Activated CD4-positive, CD25-positive, alpha-beta regulatory T cell treated with anti-CD3 and anti-CD28 coated beads, Interleukin-2, amount 50 U/mL, for 16 hours (primary cell): ENCODE data around the gene RPL39L.

Source experiments
- DNase-seq: peaks from one replicate; pipeline ENCODE4 v3.0.0-alpha.2; 2020; ENCODE audit warnings: low read depth, low spot score

The RPL39L gene

DNA sequence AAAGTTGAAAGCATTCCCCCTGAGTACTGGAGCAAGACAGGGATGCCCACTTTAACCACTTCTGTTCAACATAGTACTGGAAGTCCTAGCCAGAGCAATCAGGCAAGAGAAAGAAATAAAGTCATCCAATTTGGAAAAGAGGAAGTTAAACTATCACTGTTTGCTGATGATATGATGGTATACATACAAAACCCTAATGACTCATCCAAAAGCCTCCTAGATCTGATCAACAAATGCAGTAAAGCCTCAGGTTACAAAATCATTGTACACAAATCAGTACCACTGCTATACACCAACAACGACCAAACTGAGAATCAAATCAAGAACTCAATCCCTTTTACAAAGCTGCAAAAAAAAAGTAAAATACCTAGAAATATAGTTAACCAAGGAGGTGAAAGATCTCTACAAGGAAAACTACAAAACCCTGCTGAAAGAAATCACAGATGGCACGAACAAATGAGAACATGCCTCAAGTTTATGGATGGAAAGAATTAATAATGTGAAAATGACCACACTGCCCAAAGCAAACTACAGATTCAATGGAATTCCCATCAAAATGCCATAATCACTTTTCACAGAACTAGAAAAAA is 40.3 kb downstream of the RPL39L start:
- DNase-seq, result no peak

DNA sequence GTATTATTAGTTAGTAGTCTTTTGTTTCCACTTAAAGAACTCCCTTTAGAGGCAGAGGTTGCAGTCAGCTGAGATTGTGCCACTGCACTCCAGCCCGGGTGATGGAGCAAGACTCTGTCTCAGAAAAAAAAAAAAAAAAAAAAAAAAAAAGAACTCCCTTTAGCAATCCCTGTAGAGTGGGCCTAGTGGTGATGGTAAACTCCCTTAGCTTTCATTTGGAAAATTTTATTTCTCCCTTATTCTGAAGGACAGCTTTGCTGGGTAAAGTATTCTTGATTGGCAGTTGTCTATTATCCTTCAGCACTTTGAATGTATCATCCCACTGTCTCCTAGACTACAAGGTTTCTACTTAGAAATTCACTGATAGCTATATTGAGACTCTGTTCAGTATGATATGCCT is 46.0 kb downstream of the RPL39L start:
- no peak for DNase-seq

DNA sequence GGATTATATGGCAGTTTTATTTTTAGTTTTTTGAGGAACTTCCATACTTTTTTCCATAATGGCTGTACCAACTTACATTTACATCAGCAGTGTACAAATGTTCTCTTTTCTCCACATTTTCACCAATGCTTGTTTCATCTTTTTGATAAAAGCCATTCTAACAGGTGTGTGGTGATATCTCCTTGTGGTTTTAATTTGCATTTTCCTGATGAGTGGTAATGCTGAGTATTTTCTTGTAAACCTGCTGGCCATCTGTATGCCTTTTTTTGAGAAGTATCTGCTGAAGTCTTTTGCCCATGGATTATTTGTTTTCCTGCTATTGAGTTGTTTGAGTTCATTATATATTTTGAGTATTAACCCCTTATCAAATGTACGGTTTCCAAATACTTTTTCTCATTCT is 50.6 kb downstream of the RPL39L start:
- no peak for DNase-seq

DNA sequence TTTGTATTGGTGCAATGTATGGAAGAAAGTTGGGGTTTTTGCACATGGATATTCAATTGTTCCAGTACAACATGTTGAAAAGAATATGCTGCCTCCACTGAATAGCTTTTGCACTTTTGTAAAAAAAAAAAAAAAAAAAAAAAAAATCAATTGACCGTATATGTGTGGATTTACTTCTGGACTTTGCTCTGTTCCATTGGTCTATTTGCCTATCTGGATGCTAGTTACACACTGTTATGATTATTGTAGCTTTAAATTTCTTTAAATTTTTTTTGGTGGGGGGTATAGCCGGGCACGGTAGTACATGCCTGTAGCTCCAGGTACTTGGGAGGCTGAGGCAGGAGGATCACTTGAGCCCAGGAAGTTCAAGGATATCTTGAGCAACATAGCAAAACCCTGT is 52.5 kb downstream of the RPL39L start:
- DNase-seq, result no peak

DNA sequence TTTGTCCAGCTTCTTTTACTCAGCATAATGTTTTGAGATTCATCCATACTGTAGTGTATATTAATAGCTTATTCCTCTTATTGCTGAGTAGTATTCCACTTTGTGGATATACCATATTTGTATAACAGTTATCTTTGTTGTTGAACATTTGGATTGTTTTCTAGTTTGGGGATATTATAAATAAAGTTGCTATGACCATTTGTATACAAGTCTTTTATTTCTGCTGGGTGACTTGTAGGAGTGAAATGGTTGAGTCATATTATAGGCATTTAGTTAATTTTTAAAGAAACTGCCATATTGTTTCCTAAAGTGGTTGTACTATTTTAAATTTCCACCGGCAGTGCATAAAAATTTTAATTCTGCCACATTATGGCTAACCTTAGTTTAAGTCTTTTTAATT is 53.4 kb downstream of the RPL39L start:
- DNase-seq, result no peak

DNA sequence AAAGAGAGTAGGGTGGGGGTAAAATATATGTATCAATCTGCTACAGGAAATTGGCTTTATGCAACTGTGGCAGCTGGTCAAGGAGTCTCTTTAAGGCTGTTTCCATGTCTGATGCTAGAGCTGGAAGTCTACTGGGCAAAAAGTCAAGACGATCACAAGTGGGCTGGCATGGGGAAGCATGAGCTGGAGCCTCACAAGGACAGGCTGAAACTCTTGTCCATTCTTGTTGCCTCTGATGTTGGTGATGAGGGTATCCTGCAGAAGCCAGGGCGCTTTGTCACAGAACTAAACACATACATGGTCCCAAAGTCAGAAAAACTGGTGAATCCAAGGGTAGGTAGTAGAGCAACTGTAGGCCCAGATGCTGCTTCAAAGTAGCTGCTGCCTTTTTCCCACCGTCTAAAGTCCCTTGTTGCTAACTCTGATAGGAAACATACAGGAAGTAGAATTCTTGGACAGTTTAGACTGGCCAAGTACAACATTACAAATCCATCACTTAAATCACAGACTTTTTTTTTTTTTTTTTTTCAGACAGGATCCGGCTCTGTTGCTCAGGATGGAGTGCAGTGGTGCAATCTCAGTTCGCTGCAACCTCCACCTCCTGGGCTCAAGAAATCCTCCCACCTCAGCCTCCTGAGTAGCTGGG is 54.2 kb downstream of the RPL39L start:
- DNase-seq, result no peak

DNA sequence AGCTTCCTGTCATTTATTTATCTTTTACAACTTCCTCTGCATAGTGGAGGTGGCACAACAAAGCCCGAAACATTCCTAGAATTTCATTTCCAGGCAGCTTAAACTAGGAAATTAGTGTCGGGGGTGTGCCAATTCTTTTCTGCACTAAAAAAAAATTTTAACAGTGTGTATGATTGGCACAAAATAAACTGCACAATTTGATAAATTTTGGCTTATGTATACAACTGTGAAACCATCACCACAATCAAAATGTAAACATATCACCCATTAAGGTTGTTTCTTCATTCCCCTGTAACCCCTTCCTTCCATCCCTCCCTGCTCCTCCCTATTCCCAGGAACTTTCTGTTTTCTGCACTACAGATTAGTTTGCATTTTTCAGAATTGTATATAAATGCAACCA is 54.7 kb downstream of the RPL39L start:
- no peak for DNase-seq

DNA sequence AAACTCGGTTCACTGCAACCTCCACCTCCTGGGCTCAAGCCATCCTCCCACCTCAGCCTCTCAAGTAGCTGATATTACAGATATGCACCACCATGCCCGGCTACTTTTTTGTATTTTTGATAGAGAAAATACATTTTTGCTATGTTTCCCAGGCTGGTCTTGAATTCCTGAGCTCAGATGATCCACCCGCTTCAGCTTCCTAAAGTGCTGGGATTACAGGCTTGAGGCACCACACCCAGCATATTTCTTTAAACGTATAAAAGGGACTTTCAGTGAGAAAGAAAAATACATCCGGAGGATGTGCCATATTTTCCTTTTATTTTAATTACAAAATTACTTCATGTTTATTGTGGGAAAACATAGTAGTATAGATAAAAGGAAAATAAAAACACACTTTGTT is 55.2 kb downstream of the RPL39L start:
- no peak for DNase-seq

DNA sequence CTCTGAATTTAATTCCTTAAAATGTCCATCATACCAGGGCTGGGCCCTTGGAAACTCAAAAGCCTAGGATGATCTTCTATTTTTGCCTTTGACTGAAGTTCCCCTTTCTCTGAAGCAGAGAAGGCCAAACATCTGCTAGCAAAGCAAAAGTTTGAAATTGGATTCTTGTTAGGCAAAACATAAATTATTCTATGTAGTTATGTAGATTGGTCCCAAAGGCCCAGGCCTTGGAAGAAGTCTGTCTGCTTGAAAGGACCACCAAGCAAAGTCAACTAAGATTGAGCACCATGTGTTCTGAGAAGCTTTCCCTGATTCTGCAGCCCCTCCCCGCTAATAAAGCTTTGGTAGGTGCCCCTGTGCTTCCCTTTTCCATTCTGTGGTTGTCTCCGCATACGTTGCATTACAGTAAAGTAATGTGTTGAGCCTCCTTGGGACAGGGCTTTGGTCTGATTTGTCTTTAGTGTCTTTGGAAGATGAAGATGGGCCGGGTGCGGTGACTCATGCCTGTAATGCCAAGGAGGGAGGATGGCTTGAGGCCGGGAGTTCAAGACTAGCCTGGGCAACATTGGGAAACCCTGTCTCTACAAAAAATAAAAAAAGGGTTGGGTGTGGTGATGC is 56.4 kb downstream of the RPL39L start:
- DNase-seq, result no peak

DNA sequence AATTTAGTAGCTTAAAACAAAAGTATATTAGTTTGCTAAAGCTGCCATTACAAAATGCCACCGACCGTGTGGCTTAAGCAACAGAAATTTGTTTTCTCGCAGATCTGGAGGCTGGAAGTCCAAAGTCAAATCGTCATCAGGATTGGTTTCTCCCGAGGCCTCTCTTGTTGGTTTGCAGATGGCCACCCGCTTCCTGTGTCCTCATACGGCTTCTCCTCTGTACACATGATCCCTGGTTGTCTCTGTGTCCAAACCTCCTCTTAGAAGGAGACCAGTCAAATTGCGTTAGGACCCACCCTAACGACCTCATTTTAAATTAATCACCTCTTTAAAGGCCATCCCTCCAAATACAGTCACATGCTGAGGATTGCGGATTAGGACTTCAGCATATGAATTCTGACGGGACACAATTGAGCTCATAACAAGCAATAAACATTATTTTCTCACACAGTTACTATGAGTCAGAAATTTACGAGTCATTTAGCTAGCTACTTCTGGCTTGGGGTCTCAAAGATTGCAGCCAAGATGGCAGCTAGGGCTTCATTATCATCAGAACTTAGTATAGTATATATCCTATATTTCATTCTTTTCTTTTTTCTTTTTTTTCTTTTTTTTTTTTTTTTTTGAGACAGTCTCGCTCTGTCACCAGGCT is 58.4 kb downstream of the RPL39L start:
- no peak for DNase-seq

DNA sequence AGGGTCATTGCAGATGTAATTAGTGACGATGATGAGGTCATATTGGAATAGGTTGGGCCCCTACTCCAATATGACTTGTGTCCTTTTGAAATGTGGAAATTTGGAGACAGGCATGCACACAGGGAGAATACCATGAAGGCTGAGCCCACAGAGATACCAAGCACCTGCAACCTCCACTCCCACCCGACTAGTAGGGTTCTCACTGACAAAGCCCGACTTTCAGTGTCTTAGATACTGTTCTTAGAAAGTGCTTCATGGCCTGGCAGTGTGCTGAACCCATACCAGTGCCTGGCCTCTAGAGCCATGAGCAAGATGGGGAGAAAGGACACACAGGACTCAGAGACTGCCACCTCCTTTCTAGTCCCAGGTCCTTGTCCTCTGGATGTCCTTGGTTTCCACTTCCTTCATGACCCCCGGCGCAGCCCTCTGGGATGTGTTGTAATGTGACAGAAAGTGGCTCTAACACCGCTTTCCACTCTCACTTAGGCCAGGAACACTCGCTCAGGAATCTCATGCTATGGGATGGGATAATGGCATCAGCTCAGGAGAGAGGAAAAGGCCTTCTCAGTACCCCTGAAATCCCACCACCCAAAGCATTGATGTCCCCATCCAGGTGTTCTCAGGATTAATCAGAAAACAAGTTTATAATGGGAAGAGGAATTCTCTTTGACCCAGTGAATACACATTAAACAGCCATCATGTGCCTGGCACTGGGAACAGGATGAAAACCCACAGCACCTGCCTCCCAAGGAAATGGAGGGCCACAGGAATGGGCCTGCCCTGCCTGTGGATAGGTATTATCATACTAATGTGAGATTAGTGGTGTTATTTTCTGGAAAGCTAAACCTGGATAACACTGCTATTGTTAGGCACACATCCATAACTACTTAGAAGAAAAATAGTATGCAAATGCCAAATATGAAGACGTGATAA is 59.9 kb downstream of the RPL39L start:
- DNase-seq, result no peak

DNA sequence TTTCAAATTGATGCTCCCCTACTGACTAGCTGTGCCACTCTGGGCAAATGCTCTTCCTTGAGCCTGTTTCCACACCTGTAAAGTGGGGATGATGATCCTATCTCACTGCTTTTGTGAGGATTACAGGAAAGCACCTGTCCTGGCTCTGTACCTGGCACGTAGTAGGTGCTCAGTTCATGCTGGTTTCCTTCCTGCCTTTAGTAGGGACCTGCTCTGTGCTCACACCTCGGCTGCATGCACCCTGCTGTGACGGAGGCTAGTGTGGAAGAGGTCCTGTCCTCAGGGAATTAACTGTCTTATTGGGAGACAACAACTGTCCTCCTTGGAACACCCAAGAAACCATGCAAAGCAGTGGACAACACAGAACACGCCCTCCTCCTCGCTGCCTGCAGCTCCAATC is 61.8 kb downstream of the RPL39L start:
- no peak for DNase-seq

DNA sequence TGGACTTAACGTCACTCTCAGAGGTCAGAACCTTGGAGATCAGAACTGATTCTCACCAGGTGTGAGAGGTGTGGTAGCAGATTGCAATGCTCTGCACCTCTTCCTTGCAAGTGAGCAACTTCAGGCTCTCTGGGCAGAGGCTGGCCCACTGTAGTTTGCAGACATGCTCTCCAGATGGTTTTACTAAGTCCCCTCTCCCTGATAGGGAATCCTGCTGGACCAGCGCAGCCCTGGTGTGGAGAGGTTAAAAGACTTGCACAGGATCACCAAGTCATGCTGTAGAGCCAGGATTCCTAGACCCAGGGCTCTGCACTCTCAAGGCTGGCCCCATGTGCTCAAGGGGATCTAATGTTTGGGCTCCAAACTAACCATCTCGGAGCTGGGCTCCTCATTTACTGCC is 62.2 kb downstream of the RPL39L start:
- no peak for DNase-seq

DNA sequence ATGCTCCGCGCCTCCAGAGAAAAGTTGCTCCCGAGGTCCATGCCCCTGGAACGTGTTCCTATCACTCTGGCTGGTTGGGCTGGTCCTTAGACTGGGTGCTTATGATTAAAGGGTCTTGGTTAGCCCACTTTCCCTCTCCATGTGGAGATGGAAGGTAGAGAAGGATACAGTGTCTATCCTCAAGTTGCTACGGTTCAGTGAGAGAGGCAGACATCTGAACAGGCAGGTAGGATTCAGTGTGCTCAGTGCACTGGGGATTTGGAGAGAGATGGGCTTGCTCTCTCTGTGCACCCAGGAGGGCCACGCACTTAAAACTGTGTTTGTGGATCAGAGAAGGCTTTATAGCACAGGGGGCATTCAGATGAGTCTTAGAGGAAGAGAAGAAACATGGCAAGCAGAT is 63.0 kb downstream of the RPL39L start:
- DNase-seq, result no peak

DNA sequence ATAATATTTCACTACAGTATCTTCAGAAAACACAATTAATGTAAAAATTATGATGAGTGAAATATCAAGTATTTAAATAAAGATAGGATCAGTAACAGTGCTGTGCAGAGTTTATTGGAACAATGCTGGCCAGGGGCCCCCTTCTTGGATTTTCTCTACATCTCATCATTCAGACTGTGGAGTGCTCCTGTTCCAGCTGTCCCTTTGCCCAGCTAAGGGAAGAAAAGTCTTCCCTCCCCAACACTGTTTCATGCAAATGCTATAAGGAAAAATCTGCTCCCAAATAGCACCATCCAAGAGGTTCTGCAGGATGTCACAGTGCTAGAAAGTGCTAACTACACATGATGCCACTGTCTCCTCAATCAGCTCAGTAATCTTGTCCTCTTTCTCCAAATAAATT is 64.5 kb downstream of the RPL39L start:
- DNase-seq, result no peak

DNA sequence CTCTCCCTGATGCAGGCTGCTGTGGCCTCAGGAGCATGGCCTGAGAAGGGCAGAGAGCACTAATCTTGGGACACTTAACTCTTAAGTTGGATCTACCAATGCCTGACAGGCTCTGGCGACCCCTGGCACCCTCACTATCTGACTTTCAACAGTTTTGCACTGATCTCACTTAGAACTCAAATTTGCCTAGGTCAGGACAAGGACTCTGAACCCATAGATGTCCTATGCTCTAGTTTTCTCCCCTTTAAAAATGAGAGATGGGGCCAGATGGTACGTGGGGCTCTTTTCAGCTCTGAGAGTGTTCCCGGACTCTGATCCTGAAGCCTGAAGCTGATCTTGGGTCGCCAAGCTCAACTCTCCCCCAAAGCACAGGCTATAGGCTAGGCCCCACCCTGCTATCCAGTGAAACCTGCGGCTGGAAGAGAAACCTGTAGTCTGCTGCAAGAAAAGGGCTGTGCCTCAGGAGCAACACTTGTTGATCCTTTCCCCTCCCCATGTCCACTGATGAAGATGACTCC is 65.7 kb downstream of the RPL39L start:
- no peak for DNase-seq

DNA sequence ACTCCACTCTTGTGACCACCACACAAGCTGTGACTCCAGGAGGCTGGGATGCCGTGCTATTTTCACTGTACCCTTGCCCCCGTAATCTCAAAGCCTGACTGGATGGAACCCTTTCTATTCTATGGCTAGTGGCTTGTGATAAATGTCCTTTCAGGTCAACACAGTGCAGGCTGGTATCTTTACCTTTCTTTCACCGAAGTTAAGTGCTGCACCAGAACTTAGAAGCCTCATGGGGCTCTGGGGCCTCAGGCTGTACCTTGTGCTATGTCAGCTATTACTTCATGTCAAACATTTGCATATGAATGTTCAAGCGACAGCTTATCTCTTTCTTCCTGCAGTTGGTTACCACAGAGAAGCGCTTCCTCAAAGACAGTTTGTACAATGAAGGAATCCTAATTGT is 66.8 kb downstream of the RPL39L start:
- DNase-seq, result no peak

DNA sequence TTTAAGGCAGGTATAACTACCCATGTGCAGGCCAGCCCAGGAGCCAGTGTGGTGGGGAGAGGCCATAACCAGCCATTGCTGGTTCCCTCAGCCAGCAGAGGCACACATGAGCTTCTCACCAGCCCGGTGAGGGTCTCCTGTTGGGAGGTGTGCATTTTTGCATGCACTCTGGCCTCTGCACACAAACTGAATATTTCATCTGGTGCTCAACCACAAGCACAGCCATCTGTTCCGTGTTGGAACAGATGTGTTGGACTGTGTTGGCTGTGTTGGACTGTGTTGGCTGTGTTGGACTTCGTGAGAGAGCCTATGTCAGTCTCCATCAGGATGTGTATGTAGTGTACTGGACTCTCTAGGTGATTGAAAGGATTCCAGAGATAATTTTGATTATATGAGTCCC is 67.2 kb downstream of the RPL39L start:
- DNase-seq, result no peak
